Ovary (tissue), 3 donors: ENCODE measurements around the gene AFAP1.

Experiments
- POLR2A ChIP-seq: fragments of 450-650 bp; IDR thresholded peaks from one replicate; pipeline ENCODE4 v1.6.1; 2017; ENCODE audit warnings: antibody characterized with exemption, mild to moderate bottlenecking, moderate library complexity
- TF ChIP-seq, protein P1 (sequence below), 3 donors: fragments of 450-650 bp in 2 of 3; fragments of 200-600 bp in 1 of 3; IDR thresholded peaks; one replicate each; pipeline versions ENCODE4 v1.5.1 to v1.8.0; 2016 to 2022; ENCODE audit warnings: antibody characterized with exemption in 3 of 3, mild to moderate bottlenecking in 1 of 3
- donor health status: DM: no; HTN: no; CAD: no.

DNA sequence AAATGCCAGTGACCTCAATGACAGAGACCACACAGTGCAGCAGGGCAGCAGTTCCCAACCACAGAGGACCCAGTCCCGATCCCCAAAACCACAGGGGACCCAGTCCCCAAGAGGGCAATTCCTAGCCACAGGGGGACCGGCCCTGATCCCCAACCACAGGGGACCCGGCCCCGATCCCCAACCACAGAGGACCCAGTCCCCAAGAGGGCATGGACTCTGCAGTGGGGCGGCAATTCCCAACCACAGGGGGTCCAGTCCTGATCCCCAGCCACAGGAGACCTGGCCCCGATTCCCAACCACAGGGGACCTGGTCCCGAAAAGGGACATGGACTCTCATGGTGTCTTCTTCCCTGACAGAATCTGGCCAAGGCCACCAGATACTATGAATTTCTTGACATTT is 136.3 kb downstream of the AFAP1 start:
- TF ChIP-seq, protein P1, sequence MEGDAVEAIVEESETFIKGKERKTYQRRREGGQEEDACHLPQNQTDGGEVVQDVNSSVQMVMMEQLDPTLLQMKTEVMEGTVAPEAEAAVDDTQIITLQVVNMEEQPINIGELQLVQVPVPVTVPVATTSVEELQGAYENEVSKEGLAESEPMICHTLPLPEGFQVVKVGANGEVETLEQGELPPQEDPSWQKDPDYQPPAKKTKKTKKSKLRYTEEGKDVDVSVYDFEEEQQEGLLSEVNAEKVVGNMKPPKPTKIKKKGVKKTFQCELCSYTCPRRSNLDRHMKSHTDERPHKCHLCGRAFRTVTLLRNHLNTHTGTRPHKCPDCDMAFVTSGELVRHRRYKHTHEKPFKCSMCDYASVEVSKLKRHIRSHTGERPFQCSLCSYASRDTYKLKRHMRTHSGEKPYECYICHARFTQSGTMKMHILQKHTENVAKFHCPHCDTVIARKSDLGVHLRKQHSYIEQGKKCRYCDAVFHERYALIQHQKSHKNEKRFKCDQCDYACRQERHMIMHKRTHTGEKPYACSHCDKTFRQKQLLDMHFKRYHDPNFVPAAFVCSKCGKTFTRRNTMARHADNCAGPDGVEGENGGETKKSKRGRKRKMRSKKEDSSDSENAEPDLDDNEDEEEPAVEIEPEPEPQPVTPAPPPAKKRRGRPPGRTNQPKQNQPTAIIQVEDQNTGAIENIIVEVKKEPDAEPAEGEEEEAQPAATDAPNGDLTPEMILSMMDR (IDR thresholded peaks at IDR 0.05), result no peak
- TF ChIP-seq POLR2A, result no peak
